ENCODE data around the gene CXCL11. TPM values are rescaled to one million over a fixed set of nuclear protein-coding genes. Genes with fewer than 3 reads are reported as not detected.

The CXCL11 gene
- total and polyA plus RNA-seq, 9 of the 15 experiments (the other 6 are each of a cell fraction or from before 2014, with no cell fraction given) = 2.1 to 9.1 (median 4.5) TPM

GRCh38 chr4:76036855-76037254, 985 bp upstream of the CXCL11 start:
- no peaks in the 10 kb centered on the region for H3K36me3 ChIP-seq (ENCODE audit: control insufficient read depth, insufficient read depth, low read length)
- H3K9me3 ChIP-seq (replicated peaks; ENCODE audit: control insufficient read depth, insufficient read depth, low read depth, low read length) = no peaks in the 10 kb centered on the region
- ChIA-PET POLR2A (interaction anchor here (0.7 to 0.8 kb wide), 2 partner anchors 8 to 41 kb away, joined by 3 read pairs; no protein-coding TSS in a partner anchor), CTCF (ENCODE audit: low intra/inter-chr PET ratio) (no interaction called here)
- no peak overlapping the region for H3K27ac ChIP-seq (ENCODE audit: extremely low read depth, low read depth, low read length)
- no peaks in the 10 kb centered on the region for H4K20me1 ChIP-seq (replicated peaks; ENCODE audit: control insufficient read depth, insufficient read depth, low read length)
- H3K9ac ChIP-seq (ENCODE audit: insufficient read depth in 1 of 2, low read depth in 2 of 2, low read length in 2 of 2) = no peak overlapping the region
- 48% methylated on average over 3 of the region's 3 CpGs for WGBS (ENCODE audit: insufficient coverage, low coverage, missing lambda C conversion rate)
- intact Hi-C loops (cut with micrococcal nuclease) = no loop called here
- no TSS peak for BruUV-seq (replicated peaks)
- in situ Hi-C loops (cut with MboI) = no loop called here
- H3K4me1 ChIP-seq (replicated peaks in 1 of 2; ENCODE audit: control insufficient read depth in 2 of 2, insufficient read depth in 2 of 2, low read length in 2 of 2) = peaks cover 0 to 6% of the 10 kb centered on the region in 2 experiments; a peak in 2 of 5 replicates
- DNase-seq (ENCODE audit: extremely low read depth in 1 of 4, low spot score in 3 of 4) (peak in 1 of 4 experiments; percentile 26), FAIRE-seq (peak; percentile 44), ATAC-seq (peak; percentile 82)
- no peaks in the 10 kb centered on the region for H3K9me1 ChIP-seq (ENCODE audit: control insufficient read depth, insufficient read depth, low read length)
- peak overlapping the region; percentile 53; the same call in 1 of the 2 replicates for H2AFZ ChIP-seq (ENCODE audit: low read depth, low read length)
- no peaks in the 10 kb centered on the region for H3K79me2 ChIP-seq (ENCODE audit: control insufficient read depth, insufficient read depth, low read length)
- H3K4me3 ChIP-seq = no peak overlapping the region
- H3K27me3 ChIP-seq (ENCODE audit: control insufficient read depth in 2 of 2, insufficient read depth in 2 of 2, low read length in 2 of 2) = no peaks in the 10 kb centered on the region; a peak in 1 of 5 replicates
- H3K4me2 ChIP-seq (ENCODE audit: insufficient read depth, low read length) = no peak overlapping the region; the same call in 1 of the 2 replicates
- TF ChIP-seq YY1 (IDR thresholded peaks at IDR 0.05; ENCODE audit: borderline replicate concordance in 1 of 3, control insufficient read depth in 1 of 3, extremely low read depth in 1 of 3, insufficient read depth in 3 of 3, insufficient read length in 1 of 3, insufficient replicate concordance in 2 of 3, low read depth in 1 of 3, low read length in 2 of 3) (peak in 1 of 3 experiments; percentile 61), ESRRA (IDR thresholded peaks at IDR 0.05; ENCODE audit: borderline replicate concordance, low read depth) (peak; percentile 38; the same call in 1 of the 2 replicates), SREBF1 (IDR thresholded peaks at IDR 0.05; ENCODE audit: borderline replicate concordance, low read depth, low read length) (no peak), ZNF232 (CRISPR knock-in tag; IDR thresholded peaks at IDR 0.05) (no peak), FOSL1 (tag; conservative IDR thresholded peaks at IDR 0.05) (no peak), MAFK (IDR thresholded peaks at IDR 0.05; ENCODE audit: low read length) (no peak), ZNF274 (IDR thresholded peaks at IDR 0.05; ENCODE audit: borderline replicate concordance, low read depth, low read length) (no peak), NFE2 (IDR thresholded peaks at IDR 0.05; ENCODE audit: low read depth) (peak; percentile 48; the same call in 1 of the 2 replicates), ZNF764 (CRISPR knock-in tag; IDR thresholded peaks at IDR 0.05; ENCODE audit: low read depth) (no peak), MECOM (CRISPR knock-in tag; IDR thresholded peaks at IDR 0.05) (no peak), KDM1A (IDR thresholded peaks at IDR 0.05) (no peak)
- TF ChIP-seq, protein P1, sequence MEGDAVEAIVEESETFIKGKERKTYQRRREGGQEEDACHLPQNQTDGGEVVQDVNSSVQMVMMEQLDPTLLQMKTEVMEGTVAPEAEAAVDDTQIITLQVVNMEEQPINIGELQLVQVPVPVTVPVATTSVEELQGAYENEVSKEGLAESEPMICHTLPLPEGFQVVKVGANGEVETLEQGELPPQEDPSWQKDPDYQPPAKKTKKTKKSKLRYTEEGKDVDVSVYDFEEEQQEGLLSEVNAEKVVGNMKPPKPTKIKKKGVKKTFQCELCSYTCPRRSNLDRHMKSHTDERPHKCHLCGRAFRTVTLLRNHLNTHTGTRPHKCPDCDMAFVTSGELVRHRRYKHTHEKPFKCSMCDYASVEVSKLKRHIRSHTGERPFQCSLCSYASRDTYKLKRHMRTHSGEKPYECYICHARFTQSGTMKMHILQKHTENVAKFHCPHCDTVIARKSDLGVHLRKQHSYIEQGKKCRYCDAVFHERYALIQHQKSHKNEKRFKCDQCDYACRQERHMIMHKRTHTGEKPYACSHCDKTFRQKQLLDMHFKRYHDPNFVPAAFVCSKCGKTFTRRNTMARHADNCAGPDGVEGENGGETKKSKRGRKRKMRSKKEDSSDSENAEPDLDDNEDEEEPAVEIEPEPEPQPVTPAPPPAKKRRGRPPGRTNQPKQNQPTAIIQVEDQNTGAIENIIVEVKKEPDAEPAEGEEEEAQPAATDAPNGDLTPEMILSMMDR (IDR thresholded peaks at IDR 0.05 in 2 of 3, conservative IDR thresholded peaks at IDR 0.05 in 1 of 3; ENCODE audit: insufficient read depth in 2 of 3, low read depth in 1 of 3, low read length in 3 of 3) = peak in 2 of 3 experiments; percentile 16 to 31; a peak in 2 of 6 replicates
- TF ChIP-seq, protein P2, sequence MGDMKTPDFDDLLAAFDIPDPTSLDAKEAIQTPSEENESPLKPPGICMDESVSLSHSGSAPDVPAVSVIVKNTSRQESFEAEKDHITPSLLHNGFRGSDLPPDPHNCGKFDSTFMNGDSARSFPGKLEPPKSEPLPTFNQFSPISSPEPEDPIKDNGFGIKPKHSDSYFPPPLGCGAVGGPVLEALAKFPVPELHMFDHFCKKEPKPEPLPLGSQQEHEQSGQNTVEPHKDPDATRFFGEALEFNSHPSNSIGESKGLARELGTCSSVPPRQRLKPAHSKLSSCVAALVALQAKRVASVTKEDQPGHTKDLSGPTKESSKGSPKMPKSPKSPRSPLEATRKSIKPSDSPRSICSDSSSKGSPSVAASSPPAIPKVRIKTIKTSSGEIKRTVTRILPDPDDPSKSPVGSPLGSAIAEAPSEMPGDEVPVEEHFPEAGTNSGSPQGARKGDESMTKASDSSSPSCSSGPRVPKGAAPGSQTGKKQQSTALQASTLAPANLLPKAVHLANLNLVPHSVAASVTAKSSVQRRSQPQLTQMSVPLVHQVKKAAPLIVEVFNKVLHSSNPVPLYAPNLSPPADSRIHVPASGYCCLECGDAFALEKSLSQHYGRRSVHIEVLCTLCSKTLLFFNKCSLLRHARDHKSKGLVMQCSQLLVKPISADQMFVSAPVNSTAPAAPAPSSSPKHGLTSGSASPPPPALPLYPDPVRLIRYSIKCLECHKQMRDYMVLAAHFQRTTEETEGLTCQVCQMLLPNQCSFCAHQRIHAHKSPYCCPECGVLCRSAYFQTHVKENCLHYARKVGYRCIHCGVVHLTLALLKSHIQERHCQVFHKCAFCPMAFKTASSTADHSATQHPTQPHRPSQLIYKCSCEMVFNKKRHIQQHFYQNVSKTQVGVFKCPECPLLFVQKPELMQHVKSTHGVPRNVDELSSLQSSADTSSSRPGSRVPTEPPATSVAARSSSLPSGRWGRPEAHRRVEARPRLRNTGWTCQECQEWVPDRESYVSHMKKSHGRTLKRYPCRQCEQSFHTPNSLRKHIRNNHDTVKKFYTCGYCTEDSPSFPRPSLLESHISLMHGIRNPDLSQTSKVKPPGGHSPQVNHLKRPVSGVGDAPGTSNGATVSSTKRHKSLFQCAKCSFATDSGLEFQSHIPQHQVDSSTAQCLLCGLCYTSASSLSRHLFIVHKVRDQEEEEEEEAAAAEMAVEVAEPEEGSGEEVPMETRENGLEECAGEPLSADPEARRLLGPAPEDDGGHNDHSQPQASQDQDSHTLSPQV (IDR thresholded peaks at IDR 0.05) = 0 out of 2 replicates have a peak, but pooled peaks have one; percentile 29
- TF ChIP-seq, protein P3, sequence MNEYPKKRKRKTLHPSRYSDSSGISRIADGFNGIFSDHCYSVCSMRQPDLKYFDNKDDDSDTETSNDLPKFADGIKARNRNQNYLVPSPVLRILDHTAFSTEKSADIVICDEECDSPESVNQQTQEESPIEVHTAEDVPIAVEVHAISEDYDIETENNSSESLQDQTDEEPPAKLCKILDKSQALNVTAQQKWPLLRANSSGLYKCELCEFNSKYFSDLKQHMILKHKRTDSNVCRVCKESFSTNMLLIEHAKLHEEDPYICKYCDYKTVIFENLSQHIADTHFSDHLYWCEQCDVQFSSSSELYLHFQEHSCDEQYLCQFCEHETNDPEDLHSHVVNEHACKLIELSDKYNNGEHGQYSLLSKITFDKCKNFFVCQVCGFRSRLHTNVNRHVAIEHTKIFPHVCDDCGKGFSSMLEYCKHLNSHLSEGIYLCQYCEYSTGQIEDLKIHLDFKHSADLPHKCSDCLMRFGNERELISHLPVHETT (CRISPR knock-in tag; conservative IDR thresholded peaks at IDR 0.05 in 1 of 2, IDR thresholded peaks at IDR 0.05 in 1 of 2) = 0 out of 4 replicates have a peak, but pooled peaks of 1 of the 2 experiments have one; percentile 20
